ENCODE data around the gene HYI.

The HYI gene

GRCh38 chr1:43445606-43446387 lies 7.9 kb downstream of the HYI start:
- no peak for DNase-seq (ENCODE audit: low read depth in 2 of 2, low spot score in 1 of 2)

- DNase-seq (ENCODE audit: low read depth in 2 of 2, low spot score in 1 of 2): no peak
Measured at GRCh38 chr1:43444836-43445235, 8.9 kb downstream of the HYI start.

- DNase-seq (ENCODE audit: low read depth in 2 of 2, low spot score in 1 of 2): no peak
Measured at GRCh38 chr1:43444151-43444828, 9.4 kb downstream of the HYI start.

- no peak for DNase-seq (ENCODE audit: low read depth in 2 of 2, low spot score in 1 of 2)
Measured at GRCh38 chr1:43443197-43443946, 10.4 kb downstream of the HYI start.

- no peak for DNase-seq (ENCODE audit: low read depth in 2 of 2, low spot score in 1 of 2)
Measured at GRCh38 chr1:43442756-43443155, 11.0 kb downstream of the HYI start.

GRCh38 chr1:43441894-43442637 lies 11.7 kb downstream of the HYI start:
- DNase-seq (ENCODE audit: low read depth in 2 of 2, low spot score in 1 of 2): no peak

- no peak for DNase-seq (ENCODE audit: low read depth in 2 of 2, low spot score in 1 of 2)
Measured at GRCh38 chr1:43441166-43441893, 12.4 kb downstream of the HYI start.

- no peak for DNase-seq (ENCODE audit: low read depth in 2 of 2, low spot score in 1 of 2)
Measured at GRCh38 chr1:43440358-43440757, 13.4 kb downstream of the HYI start.

- no peak for DNase-seq (ENCODE audit: low read depth in 2 of 2, low spot score in 1 of 2)
Measured at GRCh38 chr1:43439781-43440180, 13.9 kb downstream of the HYI start.

GRCh38 chr1:43438953-43439581 lies 14.7 kb downstream of the HYI start:
- DNase-seq (ENCODE audit: low read depth in 2 of 2, low spot score in 1 of 2): no peak

GRCh38 chr1:43438576-43438952 lies 15.2 kb downstream of the HYI start:
- no peak for DNase-seq (ENCODE audit: low read depth in 2 of 2, low spot score in 1 of 2)

GRCh38 chr1:43438006-43438405 lies 15.7 kb downstream of the HYI start:
- DNase-seq (ENCODE audit: low read depth in 2 of 2, low spot score in 1 of 2): no peak

- no peak for DNase-seq (ENCODE audit: low read depth in 2 of 2, low spot score in 1 of 2)
Measured at GRCh38 chr1:43437031-43437973, 16.4 kb downstream of the HYI start.

GRCh38 chr1:43436371-43436770 lies 17.4 kb downstream of the HYI start:
- DNase-seq (ENCODE audit: low read depth in 2 of 2, low spot score in 1 of 2): no peak

- no peak for DNase-seq (ENCODE audit: low read depth in 2 of 2, low spot score in 1 of 2)
Measured at GRCh38 chr1:43435146-43436145, 18.3 kb downstream of the HYI start.

- no peak for DNase-seq (ENCODE audit: low read depth in 2 of 2, low spot score in 1 of 2)
Measured at GRCh38 chr1:43434256-43434655, 19.5 kb downstream of the HYI start.

GRCh38 chr1:43432907-43433306 lies 20.8 kb downstream of the HYI start:
- DNase-seq (ENCODE audit: low read depth in 2 of 2, low spot score in 1 of 2): no peak

Data from stimulated activated CD8-positive, alpha-beta memory T cell treated with anti-CD3 and anti-CD28 coated beads, Interleukin-4, amount 100 ng/mL, for 4 hours (primary cell).